SK-N-SH (cell line): ENCODE results near the gene MAPKAPK5. TPM values are rescaled to one million over a fixed set of nuclear protein-coding genes. Genes with fewer than 3 reads are reported as not detected.

Experiments used
- CTCF ChIA-PET: fragments of 300-600, 350-600 bp; formaldehyde crosslinking; extraction: SDS; loops from one replicate; lab custom pipeline; 2021; lab: Yijun Ruan, JAX
- POLR2A ChIA-PET: fragments of 350-600 bp; sonication (Branson Sonifier 250); formaldehyde crosslinking; extraction: SDS; loops from one replicate; lab custom pipeline; 2020; ENCODE audit warnings: antibody characterized with exemption, inconsistent platforms; lab: Yijun Ruan, JAX
- DNase-seq: peaks from one replicate; pipeline ENCODE4 v3.0.0; 2012
- H2AFZ ChIP-seq: fragments of 200-600 bp; sonication (generic); 2 replicates; pipeline ENCODE4 v1.8.1; 2016; ENCODE audit warnings: antibody characterized with exemption, mild to moderate bottlenecking, low read depth
- H3F3A ChIP-seq: fragments of 200-600 bp; sonication (generic); replicated peaks from 2 replicates; pipeline ENCODE3; 2016; ENCODE audit warnings: antibody characterized with exemption, mild to moderate bottlenecking; ENCODE audit not compliant: insufficient read depth
- H3K27ac ChIP-seq, 2 experiments: fragments of 200-500 bp in 1 of 2; fragments of 200-600 bp in 1 of 2; sonication (Bioruptor generic) in 1 of 2; sonication (generic), shearing (Covaris generic) in 1 of 2; 2 replicates each; pipeline versions ENCODE4 v1.5.1 to v1.6.1; 2014 to 2016; ENCODE audit warnings: low read depth in 2 of 2, inconsistent platforms in 1 of 2, low read length in 1 of 2, mild to moderate bottlenecking in 1 of 2, mixed read lengths in 1 of 2
- H3K27me3 ChIP-seq: fragments of 200-600 bp; sonication (generic), shearing (Covaris generic); 2 replicates; pipeline ENCODE4 v1.6.1; 2016; ENCODE audit warnings: mixed run types; ENCODE audit not compliant: insufficient read depth
- H3K36me3 ChIP-seq, 2 experiments: fragments of 200-500 bp in 1 of 2; fragments of 200-600 bp in 1 of 2; sonication (Bioruptor generic) in 1 of 2; sonication (generic) in 1 of 2; replicated peaks in 1 of 2; 2 replicates each; pipeline versions ENCODE3 to v1.5.1; 2014 to 2016; ENCODE audit warnings: low read length in 1 of 2, mild to moderate bottlenecking in 1 of 2; ENCODE audit not compliant: insufficient read depth in 2 of 2, control insufficient read depth in 1 of 2
- H3K4me1 ChIP-seq, 2 experiments: fragments of 200-500 bp in 1 of 2; fragments of 200-600 bp in 1 of 2; sonication (Bioruptor generic) in 1 of 2; sonication (generic), shearing (Covaris generic) in 1 of 2; 2 replicates each; pipeline versions ENCODE4 v1.5.1 to v1.6.1; 2014 to 2016; ENCODE audit warnings: low read depth in 1 of 2, low read length in 1 of 2, mixed run types in 1 of 2; ENCODE audit not compliant: insufficient read depth in 2 of 2, control insufficient read depth in 1 of 2
- H3K4me2 ChIP-seq: fragments of 200-600 bp; sonication (generic), shearing (Covaris generic); 2 replicates; pipeline ENCODE4 v1.6.1; 2017; ENCODE audit warnings: mixed run types
- H3K4me3 ChIP-seq, 2 experiments: fragments of 200-500 bp in 1 of 2; fragments of 200-600 bp in 1 of 2; sonication (Bioruptor generic) in 1 of 2; sonication (generic), shearing (Covaris generic) in 1 of 2; 2 replicates each; pipeline versions ENCODE4 v1.5.1 to v1.8.1; 2014 to 2016; ENCODE audit warnings: low read depth in 2 of 2, inconsistent platforms in 1 of 2, low read length in 1 of 2, mild to moderate bottlenecking in 1 of 2, mixed read lengths in 1 of 2, moderate library complexity in 1 of 2
- H3K79me2 ChIP-seq: fragments of 200-600 bp; sonication (generic); 2 replicates; pipeline ENCODE4 v1.8.1; 2017; ENCODE audit warnings: mild to moderate bottlenecking; ENCODE audit not compliant: insufficient read depth
- H3K9ac ChIP-seq: fragments of 200-600 bp; sonication (generic); 2 replicates; pipeline ENCODE4 v1.6.1; 2017; ENCODE audit warnings: mixed run types
- H3K9me2 ChIP-seq: fragments of 200-600 bp; sonication (generic); 2 replicates; pipeline ENCODE4 v1.6.1; 2017; ENCODE audit warnings: mixed run types
- H3K9me3 ChIP-seq: fragments of 200-600 bp; sonication (generic); 2 replicates; pipeline ENCODE4 v1.6.1; 2017; ENCODE audit warnings: mixed run types, mild to moderate bottlenecking, moderate library complexity
- H4K20me1 ChIP-seq: fragments of 200-600 bp; sonication (generic); 2 replicates; pipeline ENCODE4 v1.6.1; 2017; ENCODE audit warnings: mild to moderate bottlenecking, mixed run types; ENCODE audit not compliant: insufficient read depth
- ELF1 ChIP-seq: IDR thresholded peaks from 2 replicates; pipeline ENCODE4 v1.4.0; 2012
- EP300 ChIP-seq, 2 experiments: IDR thresholded peaks; 2 replicates each; pipeline versions ENCODE4 v1.4.0 to v1.6.1; 2012; ENCODE audit warnings: borderline replicate concordance in 1 of 2, low read depth in 1 of 2, low read length in 1 of 2
- GABPA ChIP-seq: IDR thresholded peaks from 2 replicates; pipeline ENCODE4 v1.4.0; 2012; ENCODE audit warnings: low read depth, mild to moderate bottlenecking
- GATA2 ChIP-seq: sonication (generic); formaldehyde crosslinking; IDR thresholded peaks from 2 replicates; pipeline ENCODE4 v1.5.0; 2020; ENCODE audit warnings: mild to moderate bottlenecking, missing genetic modification reagents
- JUND ChIP-seq: IDR thresholded peaks from 2 replicates; pipeline ENCODE4 v1.4.0; 2012
- MEF2A ChIP-seq: IDR thresholded peaks from 2 replicates; pipeline ENCODE4 v1.4.0; 2012; ENCODE audit warnings: low read depth, borderline replicate concordance
- NFIC ChIP-seq: IDR thresholded peaks from 2 replicates; pipeline ENCODE4 v1.4.0; 2012; ENCODE audit warnings: borderline replicate concordance
- NRF1 ChIP-seq: IDR thresholded peaks from 2 replicates; pipeline ENCODE4 v1.6.1; 2012; ENCODE audit warnings: low read depth, mild to moderate bottlenecking, low read length
- POLR2AphosphoS5 ChIP-seq: IDR thresholded peaks from 2 replicates; pipeline ENCODE4 v1.6.1; 2012; ENCODE audit warnings: low read depth, low read length
- RAD21 ChIP-seq: IDR thresholded peaks from 2 replicates; pipeline ENCODE4 v1.6.1; 2012; ENCODE audit warnings: mild to moderate bottlenecking, low read length
- RXRA ChIP-seq: IDR thresholded peaks from 2 replicates; pipeline ENCODE4 v1.4.0; 2012; ENCODE audit warnings: low read depth, mild to moderate bottlenecking, borderline replicate concordance
- SIN3A ChIP-seq: IDR thresholded peaks from 2 replicates; pipeline ENCODE4 v1.6.1; 2012; ENCODE audit warnings: low read depth, mild to moderate bottlenecking, low read length, moderate library complexity, borderline replicate concordance
- SMC3 ChIP-seq: IDR thresholded peaks from 2 replicates; pipeline ENCODE4 v1.6.1; 2012; ENCODE audit warnings: low read depth, low read length, improper control_type of control experiment
- TAF1 ChIP-seq: IDR thresholded peaks from 2 replicates; pipeline ENCODE4 v1.6.1; 2012; ENCODE audit warnings: low read depth, mild to moderate bottlenecking, low read length, moderate library complexity, borderline replicate concordance
- TEAD4 ChIP-seq: IDR thresholded peaks from 2 replicates; pipeline ENCODE4 v1.4.0; 2012; ENCODE audit warnings: mild to moderate bottlenecking, borderline replicate concordance; ENCODE audit not compliant: insufficient read depth
- WGBS: methylation state at CpG from one replicate; pipeline ENCODE4 v1.1.6; 2017; ENCODE audit warnings: low lambda C conversion rate; 5-methylcytosine and 5-hydroxymethylcytosine counted together
- polyA plus RNA-seq, 3 experiments: library from polyadenylated mRNA; depleted of rRNA; stranded (reverse); fragments of >200 nt; gene quantifications; 2 replicates each; pipeline ENCODE4 v1.2.3, GENCODE V29; 2012
- TF ChIP-seq, protein P1 (sequence below): IDR thresholded peaks from 2 replicates; pipeline ENCODE4 v1.4.0; 2012; ENCODE audit warnings: low read depth, borderline replicate concordance
- TF ChIP-seq, protein P2 (sequence below): IDR thresholded peaks from 2 replicates; pipeline ENCODE4 v1.6.1; 2012; ENCODE audit warnings: mild to moderate bottlenecking, low read depth, low read length, moderate library complexity
- TF ChIP-seq, protein P3 (sequence below): IDR thresholded peaks from 2 replicates; pipeline ENCODE4 v1.4.0; 2012; ENCODE audit warnings: low read depth, borderline replicate concordance
- TF ChIP-seq, protein P4 (sequence below): fragments of 150-350 bp; IDR thresholded peaks from 2 replicates; pipeline ENCODE4 v1.6.1; 2016; ENCODE audit warnings: mild to moderate bottlenecking, low read depth, low read length

Gene MAPKAPK5
- polyA plus RNA-seq, 1 of the 3 experiments (the other 2 are of a cell fraction) = 38.1 TPM

DNA sequence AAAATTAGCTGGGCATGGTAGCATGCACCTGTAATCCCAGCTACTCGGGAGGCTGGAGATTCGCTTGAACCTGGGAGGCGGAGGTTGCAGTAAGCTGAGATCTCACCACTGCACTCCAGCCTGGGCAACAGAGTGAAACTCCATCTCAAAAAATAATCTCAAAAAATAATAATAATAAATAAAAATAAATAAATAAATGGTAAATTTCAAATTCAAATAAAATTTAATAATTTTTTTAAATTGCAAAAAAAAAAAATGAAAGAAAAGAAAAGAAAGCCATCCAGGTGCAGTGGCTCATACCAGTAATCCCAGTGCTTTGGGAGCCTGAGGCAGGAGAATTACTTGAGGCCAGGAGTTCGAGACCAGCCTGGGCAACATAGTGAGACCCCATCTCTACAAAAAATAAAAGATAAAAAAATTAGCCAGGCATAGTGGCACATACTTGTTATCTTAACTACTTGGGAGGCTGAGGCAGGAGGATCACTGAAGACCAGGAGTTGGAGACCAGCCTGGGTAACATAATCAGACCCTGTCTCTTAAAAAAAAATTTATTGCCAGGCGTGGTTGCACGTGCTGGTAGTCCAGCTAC is 38.9 kb upstream of the MAPKAPK5 start:
- Histone ChIP-seq H3K9me2 (no peaks in the 10 kb centered on the region), H3K4me1 (no peaks in the 10 kb centered on the region), H3K4me3 (no peak overlapping the region), H4K20me1 (no peaks in the 10 kb centered on the region), H3K27ac (no peak overlapping the region), H3K27me3 (no peaks in the 10 kb centered on the region), H3K9me3 (no peaks in the 10 kb centered on the region), H3F3A (no peaks in the 10 kb centered on the region), H3K9ac (no peak overlapping the region), H3K36me3 (peaks cover 4 to 10% of the 10 kb centered on the region in 2 experiments), H3K4me2 (no peak overlapping the region), H3K79me2 (no peaks in the 10 kb centered on the region), H2AFZ (no peak overlapping the region)
- 95% methylated on average over 6 of the region's 6 CpGs for WGBS
- TF ChIP-seq RAD21 (no peak), TAF1 (no peak), EP300 (IDR thresholded peaks at IDR 0.05; ENCODE audit: borderline replicate concordance in 1 of 2, low read depth in 1 of 2, low read length in 1 of 2) (no peak), GATA2 (CRISPR knock-in tag) (no peak), ELF1 (no peak), POLR2AphosphoS5 (no peak), GABPA (no peak), MEF2A (no peak), SMC3 (no peak), TEAD4 (no peak), NFIC (no peak), NRF1 (no peak), JUND (no peak), RXRA (no peak), SIN3A (no peak)
- TF ChIP-seq, protein P1, sequence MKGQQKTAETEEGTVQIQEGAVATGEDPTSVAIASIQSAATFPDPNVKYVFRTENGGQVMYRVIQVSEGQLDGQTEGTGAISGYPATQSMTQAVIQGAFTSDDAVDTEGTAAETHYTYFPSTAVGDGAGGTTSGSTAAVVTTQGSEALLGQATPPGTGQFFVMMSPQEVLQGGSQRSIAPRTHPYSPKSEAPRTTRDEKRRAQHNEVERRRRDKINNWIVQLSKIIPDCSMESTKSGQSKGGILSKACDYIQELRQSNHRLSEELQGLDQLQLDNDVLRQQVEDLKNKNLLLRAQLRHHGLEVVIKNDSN = no peak
- TF ChIP-seq, protein P2, sequence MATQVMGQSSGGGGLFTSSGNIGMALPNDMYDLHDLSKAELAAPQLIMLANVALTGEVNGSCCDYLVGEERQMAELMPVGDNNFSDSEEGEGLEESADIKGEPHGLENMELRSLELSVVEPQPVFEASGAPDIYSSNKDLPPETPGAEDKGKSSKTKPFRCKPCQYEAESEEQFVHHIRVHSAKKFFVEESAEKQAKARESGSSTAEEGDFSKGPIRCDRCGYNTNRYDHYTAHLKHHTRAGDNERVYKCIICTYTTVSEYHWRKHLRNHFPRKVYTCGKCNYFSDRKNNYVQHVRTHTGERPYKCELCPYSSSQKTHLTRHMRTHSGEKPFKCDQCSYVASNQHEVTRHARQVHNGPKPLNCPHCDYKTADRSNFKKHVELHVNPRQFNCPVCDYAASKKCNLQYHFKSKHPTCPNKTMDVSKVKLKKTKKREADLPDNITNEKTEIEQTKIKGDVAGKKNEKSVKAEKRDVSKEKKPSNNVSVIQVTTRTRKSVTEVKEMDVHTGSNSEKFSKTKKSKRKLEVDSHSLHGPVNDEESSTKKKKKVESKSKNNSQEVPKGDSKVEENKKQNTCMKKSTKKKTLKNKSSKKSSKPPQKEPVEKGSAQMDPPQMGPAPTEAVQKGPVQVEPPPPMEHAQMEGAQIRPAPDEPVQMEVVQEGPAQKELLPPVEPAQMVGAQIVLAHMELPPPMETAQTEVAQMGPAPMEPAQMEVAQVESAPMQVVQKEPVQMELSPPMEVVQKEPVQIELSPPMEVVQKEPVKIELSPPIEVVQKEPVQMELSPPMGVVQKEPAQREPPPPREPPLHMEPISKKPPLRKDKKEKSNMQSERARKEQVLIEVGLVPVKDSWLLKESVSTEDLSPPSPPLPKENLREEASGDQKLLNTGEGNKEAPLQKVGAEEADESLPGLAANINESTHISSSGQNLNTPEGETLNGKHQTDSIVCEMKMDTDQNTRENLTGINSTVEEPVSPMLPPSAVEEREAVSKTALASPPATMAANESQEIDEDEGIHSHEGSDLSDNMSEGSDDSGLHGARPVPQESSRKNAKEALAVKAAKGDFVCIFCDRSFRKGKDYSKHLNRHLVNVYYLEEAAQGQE = no peak
- TF ChIP-seq, protein P3, sequence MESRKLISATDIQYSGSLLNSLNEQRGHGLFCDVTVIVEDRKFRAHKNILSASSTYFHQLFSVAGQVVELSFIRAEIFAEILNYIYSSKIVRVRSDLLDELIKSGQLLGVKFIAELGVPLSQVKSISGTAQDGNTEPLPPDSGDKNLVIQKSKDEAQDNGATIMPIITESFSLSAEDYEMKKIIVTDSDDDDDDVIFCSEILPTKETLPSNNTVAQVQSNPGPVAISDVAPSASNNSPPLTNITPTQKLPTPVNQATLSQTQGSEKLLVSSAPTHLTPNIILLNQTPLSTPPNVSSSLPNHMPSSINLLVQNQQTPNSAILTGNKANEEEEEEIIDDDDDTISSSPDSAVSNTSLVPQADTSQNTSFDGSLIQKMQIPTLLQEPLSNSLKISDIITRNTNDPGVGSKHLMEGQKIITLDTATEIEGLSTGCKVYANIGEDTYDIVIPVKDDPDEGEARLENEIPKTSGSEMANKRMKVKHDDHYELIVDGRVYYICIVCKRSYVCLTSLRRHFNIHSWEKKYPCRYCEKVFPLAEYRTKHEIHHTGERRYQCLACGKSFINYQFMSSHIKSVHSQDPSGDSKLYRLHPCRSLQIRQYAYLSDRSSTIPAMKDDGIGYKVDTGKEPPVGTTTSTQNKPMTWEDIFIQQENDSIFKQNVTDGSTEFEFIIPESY = no peak
- TF ChIP-seq, protein P4, sequence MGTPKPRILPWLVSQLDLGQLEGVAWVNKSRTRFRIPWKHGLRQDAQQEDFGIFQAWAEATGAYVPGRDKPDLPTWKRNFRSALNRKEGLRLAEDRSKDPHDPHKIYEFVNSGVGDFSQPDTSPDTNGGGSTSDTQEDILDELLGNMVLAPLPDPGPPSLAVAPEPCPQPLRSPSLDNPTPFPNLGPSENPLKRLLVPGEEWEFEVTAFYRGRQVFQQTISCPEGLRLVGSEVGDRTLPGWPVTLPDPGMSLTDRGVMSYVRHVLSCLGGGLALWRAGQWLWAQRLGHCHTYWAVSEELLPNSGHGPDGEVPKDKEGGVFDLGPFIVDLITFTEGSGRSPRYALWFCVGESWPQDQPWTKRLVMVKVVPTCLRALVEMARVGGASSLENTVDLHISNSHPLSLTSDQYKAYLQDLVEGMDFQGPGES = no peak
- POLR2A ChIA-PET = no interaction called here
- CTCF ChIA-PET = interaction anchor here (1.3 kb wide), 1 partner anchor 50 kb away, joined by 4 read pairs; no protein-coding TSS in a partner anchor
- no peak for DNase-seq
